GM21786 (cell line): ENCODE data around the gene AMPH.
"Not testable (repeated sequence)": the region's sequence is repeated elsewhere in the genome, so short reads cannot be mapped to it uniquely, and the experiment has no call there.

ENCODE experiments used
- ATAC-seq: cut with Tn5 transposase; IDR thresholded peaks from one replicate; pipeline ENCODE4 v1.9.1; 2021; ENCODE audit not compliant: unreplicated experiment

The AMPH gene

GRCh38 chr7:38398725-38399321 is 232.3 kb downstream of the AMPH start:
- peak; percentile 48 for ATAC-seq

GRCh38 chr7:38396852-38397251 is 234.3 kb downstream of the AMPH start:
- ATAC-seq = no peak

DNA sequence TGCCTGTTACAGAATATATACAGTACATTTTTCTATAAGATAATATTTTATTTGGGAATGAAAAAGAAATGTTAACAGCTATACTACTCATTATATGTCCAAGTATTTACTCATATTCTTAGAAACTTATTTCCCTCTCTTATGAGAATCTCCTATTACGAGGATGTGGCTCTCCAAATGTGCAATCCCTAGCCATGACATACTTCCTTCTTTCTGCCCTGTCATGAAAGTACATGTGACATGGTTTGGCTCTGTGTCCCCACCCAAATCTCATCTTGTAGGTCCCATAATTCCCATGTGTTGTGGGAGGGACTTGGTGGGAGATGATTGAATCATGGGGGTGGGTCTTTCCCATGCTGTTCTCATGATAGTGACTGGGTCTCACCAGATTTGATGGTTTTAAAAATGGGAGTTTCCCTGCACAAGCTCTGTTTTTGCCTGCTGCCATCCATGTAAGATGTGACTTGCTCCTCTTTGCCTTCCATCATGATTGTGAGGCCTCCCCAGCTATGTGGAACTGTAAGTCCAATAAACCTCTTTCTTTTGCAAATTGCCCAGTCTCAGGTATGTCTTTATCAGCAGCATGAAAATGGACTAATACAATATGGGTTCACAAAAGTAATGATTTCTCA is 235.1 kb downstream of the AMPH start:
- ATAC-seq = not testable (repeated sequence)

DNA sequence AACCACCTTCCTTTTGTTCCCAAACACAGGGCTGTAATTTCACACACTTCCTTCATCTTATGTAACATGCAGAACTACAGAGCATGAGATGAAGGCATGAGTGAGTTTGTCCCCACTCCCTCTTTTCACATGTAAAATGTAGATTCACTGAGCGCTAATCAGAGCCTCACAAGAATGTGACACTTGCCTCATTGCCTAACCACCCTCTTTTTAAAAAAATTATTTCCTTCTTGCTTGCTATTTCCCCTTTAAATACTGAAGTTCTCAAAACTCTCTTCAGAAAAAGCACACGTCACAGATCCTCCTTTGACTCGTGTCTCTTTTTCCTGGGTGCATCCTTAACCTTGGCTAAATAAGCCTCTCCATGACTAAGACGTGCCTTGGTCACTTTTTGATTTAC is 236.5 kb downstream of the AMPH start:
- no peak for ATAC-seq

DNA sequence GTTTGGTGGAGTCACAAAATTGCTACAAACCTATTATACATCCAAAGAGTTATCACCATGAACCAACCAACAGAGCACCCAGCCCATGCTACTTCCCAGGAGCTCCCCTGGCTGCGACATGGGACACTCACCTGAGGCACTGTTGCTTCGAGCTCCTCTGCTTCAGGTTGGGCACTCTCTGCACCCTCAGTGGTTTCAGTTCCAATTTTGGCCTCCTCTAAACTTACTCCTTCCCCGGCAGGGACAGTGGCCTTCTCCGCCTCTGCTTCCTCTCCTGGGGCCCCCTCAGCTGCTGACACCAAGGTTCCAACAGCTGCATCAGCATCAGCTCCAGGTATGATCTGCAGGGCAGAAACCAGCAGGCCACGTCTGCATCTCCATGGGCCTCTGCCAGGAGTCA is 237.3 kb downstream of the AMPH start:
- peak; percentile 70 for ATAC-seq

GRCh38 chr7:38391751-38392150 is 239.4 kb downstream of the AMPH start:
- ATAC-seq = no peak

DNA sequence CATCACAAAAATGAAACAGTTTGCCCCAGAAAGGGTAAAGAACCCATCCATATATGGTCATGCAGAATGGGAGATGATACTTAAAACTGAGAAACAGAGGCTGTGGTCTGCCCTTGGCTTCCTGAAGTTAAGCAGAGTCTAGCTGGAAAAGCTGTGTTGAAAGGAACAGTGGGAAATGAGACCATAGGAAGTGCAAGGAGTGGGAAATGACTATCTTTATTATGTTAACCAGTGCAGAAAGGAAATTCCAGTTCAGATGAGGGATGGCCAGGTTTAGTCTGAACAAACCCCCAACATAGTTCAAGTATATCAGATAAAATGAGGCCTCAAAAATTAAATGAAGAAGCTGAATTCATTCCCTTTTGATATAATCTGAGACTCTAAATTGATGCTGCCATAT is 245.5 kb downstream of the AMPH start:
- ATAC-seq = no peak

DNA sequence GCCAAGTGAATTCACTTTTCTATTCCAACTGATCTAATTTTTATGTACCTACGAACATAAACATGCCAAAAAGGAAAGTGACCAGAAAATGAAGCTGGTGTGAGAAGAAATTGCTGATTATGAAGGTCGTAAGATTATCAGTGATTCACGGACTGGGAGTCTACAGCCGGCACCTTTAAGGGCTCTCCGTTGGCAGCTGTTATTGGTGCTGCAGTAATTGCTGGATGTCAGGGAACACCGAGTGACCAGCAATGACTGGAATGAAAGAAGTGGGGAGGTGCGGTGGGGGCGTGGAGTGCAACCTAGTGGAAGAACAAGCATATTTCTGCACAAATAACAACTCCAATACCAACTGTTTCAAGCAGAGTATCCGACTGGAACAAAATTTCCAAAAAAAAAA is 247.9 kb downstream of the AMPH start:
- no peak for ATAC-seq

GRCh38 chr7:38382684-38383083 is 248.5 kb downstream of the AMPH start:
- ATAC-seq = no peak

DNA sequence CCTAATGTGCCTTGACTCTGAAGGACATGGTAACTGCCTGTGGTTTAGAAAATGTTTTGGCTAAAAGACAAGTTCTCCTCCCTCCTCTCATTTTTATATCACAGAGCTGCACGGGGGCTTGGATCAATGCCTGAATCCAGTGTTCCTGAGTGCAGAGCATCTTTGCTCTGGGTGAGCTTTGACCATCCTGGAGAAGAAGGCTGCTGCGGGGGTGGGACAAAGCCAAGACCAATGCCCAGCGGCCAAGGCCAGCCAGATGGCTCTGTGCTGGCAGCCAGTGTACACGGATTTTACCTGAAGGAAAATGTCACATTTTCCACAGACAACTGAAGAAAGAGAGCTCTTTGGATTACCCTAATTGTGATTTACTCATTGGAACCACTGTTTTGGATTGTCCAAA is 255.7 kb downstream of the AMPH start:
- no peak for ATAC-seq

DNA sequence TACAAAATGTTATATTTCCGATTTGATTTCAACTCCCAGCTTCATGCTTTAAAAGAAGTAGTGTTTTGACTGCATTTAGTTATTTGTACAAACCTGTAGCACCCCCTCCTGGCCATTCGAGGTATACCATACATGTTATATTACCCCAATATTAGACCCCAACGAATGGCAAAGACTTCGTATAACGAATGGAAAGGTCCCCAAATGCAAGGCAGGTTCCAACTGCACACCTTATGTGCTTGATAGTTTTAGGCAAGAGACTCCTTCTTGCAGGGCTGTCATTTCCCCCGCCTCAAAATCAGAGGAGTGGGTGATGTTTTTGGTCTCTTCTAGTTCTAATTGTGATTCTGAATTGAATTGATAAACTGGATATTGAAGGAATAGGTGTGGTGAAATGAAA is 256.7 kb downstream of the AMPH start:
- no peak for ATAC-seq

GRCh38 chr7:38373155-38373554 is 258.0 kb downstream of the AMPH start:
- no peak for ATAC-seq

DNA sequence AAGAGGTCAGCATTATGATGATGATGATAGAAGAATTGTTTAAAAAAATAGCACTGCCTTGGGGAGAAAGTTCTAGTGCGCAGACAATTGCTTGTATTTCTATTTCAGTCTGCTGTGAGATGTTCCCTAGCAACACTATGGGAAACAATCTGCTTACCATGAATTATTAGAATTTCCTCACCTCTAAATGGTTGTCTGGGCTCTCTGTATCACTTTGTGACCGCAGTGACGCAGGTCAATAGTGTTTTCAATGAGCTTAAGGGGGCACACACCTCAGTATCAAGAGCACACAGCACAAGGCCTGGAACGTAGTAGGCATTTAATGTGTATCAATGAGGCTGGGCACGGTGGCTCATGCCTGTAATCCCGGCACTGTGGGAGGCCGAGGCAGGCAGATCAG is 258.9 kb downstream of the AMPH start:
- ATAC-seq = no peak

GRCh38 chr7:38369816-38370493 is 261.2 kb downstream of the AMPH start:
- ATAC-seq = peak; percentile 72

DNA sequence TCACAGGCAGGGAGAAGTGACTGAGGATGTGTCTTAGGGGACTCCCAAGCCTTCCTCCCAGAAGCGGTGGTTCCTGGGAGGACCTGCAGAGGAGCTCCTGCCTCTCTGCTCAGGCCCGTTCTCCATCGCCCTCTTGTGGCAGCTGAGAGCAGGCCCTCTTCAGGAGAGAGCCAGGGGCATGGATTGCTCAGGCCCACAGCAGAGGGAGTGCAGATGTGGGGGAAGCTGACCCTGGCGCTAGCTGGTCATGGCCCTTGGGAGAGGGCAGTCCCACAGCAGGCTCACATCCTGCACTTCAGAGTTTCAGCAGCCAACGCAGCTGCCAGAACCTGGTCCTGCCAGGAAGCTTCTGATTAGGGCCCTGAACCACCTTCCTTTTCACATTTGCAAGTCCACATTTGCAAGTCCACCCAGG is 263.0 kb downstream of the AMPH start:
- peak; percentile 34 for ATAC-seq

- ATAC-seq = peak; percentile 59
Measured at GRCh38 chr7:38367301-38367890, 263.8 kb downstream of the AMPH start.

GRCh38 chr7:38363379-38363778 is 267.8 kb downstream of the AMPH start:
- ATAC-seq = not testable (repeated sequence)

DNA sequence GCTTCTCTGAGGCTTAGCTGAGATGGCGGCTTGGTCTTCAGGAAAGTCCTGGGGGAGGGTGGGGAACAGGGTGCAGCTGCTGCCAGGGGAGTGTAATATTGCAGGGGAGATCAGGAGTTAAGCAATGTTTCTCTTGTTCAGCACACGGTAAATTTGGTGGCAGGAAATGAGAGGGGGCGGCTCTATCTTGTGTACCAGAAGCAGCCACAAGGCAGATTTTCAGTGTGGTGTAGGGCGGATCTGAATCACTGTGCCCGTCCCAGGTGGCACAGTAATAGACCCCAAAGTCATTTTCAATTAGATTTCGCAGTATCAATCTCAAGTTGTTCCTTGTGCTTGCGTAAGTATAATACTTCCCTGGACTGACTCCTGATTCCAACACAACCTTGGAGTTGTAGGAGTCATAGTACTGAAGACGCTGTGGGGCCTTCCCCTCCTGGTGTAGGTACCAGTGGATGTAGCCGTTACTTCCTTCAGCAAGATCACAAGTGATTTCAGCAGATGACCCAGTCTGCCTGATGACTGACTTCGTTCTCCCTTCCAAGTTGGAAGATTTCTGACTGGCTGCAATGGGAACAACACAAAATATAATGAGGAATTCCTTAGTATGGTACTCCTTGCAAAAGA is 268.4 kb downstream of the AMPH start:
- peak; percentile 31 for ATAC-seq

DNA sequence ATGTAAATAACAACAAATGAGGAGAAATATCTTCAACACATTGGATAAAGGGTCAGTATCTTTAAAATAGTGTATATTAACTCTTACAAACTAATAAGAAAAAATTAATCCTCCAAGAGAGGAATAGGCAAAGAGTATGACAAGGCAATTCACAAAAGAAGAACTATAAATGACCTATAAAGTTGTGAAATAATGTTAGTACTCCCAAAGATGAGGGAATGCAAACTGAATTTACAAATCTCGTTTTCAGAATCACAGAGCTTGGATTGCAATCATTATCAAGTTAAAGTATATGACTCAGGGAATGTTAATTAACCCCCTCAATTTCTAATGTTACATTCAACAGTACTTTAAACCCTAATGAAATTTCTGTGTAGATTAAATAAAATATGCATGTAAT is 270.4 kb downstream of the AMPH start:
- ATAC-seq = no peak

DNA sequence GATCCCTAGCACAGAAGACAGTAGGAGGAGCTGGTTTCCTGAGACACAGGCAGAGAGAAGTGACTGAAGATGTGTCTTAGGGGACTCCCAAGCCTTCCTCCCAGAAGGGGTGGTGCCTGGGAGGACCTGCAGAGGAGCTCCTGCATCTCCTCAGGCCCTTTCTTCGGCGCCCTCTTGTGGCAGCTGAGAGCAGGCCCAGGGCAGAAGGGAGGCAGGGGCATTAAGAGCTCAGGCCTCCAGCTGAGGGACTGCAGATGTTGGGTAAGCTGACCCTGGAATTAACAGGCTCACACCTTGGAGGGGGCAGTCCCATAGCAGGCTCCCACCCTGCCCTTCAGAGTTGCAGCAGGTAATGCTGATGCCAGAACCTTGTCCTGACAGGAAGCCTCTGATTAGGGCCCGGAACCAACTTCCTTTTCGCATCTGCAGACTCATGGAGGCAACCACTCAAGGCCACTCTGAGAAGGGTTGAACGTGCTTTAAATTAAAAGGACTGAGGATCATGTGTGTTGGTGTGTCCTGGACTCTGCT is 272.0 kb downstream of the AMPH start:
- ATAC-seq = peak; percentile 76

- ATAC-seq = peak; percentile 28
Measured at GRCh38 chr7:38358273-38358831, 272.8 kb downstream of the AMPH start.
